Measurements from ENCODE around the gene CYP3A5. TPM values are rescaled to one million over a fixed set of nuclear protein-coding genes. Genes with fewer than 3 reads are reported as not detected.

CYP3A5 gene
- total RNA-seq, 4 donors from 2014 or later = 0.91 to 4.6 (median 2.3) TPM

GRCh38 chr7:99601656-99602310 lies 78.0 kb downstream of the CYP3A5 start:
- H3K27ac ChIP-seq (replicated peaks in 1 of 4) = no peak overlapping the region
- WGBS = 83% methylated on average over 7 of the region's 7 CpGs
- peaks cover 0 to 8% (median 0%) of the 10 kb centered on the region in 4 donors for H3K27me3 ChIP-seq
- TF ChIP-seq POLR2AphosphoS5 (IDR thresholded peaks at IDR 0.05) (no peak), POLR2A (IDR thresholded peaks at IDR 0.05; ENCODE audit: low read depth) (no peak), EP300 (IDR thresholded peaks at IDR 0.05) (no peak)
- TF ChIP-seq, protein P1, sequence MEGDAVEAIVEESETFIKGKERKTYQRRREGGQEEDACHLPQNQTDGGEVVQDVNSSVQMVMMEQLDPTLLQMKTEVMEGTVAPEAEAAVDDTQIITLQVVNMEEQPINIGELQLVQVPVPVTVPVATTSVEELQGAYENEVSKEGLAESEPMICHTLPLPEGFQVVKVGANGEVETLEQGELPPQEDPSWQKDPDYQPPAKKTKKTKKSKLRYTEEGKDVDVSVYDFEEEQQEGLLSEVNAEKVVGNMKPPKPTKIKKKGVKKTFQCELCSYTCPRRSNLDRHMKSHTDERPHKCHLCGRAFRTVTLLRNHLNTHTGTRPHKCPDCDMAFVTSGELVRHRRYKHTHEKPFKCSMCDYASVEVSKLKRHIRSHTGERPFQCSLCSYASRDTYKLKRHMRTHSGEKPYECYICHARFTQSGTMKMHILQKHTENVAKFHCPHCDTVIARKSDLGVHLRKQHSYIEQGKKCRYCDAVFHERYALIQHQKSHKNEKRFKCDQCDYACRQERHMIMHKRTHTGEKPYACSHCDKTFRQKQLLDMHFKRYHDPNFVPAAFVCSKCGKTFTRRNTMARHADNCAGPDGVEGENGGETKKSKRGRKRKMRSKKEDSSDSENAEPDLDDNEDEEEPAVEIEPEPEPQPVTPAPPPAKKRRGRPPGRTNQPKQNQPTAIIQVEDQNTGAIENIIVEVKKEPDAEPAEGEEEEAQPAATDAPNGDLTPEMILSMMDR (IDR thresholded peaks at IDR 0.05) = no peak
- intact Hi-C loops (cut with DNase I) = no loop called here
- H3K4me1 ChIP-seq = no peaks in the 10 kb centered on the region
- H3K9me3 ChIP-seq = no peaks in the 10 kb centered on the region
- H3K4me3 ChIP-seq = no peak overlapping the region
- no peaks in the 10 kb centered on the region for H3K36me3 ChIP-seq
- DNase-seq (ENCODE audit: extremely low spot score) = peak; percentile 62

DNA sequence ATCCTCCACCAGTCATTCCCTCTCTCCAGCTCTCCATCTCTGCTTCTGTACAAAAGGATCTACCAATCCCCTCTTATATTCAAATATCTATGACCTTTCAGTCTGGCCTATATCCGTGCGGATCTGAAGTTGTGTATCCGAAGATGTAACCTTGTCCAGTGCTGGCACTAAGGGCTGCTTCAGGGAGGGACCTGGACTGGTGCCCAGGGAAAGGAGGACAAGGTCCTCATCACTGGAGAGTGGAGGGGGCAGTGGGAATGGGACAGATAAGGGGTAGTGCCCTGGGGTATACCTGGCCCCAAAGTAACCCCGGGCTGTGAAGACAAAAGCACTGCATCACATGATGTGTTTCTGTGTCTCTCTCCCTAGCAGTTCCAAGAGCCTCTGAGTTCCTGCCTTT lies 80.0 kb downstream of the CYP3A5 start:
- Histone ChIP-seq H3K36me3 (no peaks in the 10 kb centered on the region), H3K4me3 (no peak overlapping the region), H3K27ac (replicated peaks in 1 of 4) (no peak overlapping the region), H3K9me3 (no peaks in the 10 kb centered on the region), H3K4me1 (no peaks in the 10 kb centered on the region), H3K27me3 (peaks cover 0 to 8% (median 0%) of the 10 kb centered on the region in 4 donors)
- WGBS = 73% methylated on average over 4 of the region's 4 CpGs
- TF ChIP-seq, protein P1 (IDR thresholded peaks at IDR 0.05) = no peak
- TF ChIP-seq EP300 (IDR thresholded peaks at IDR 0.05) = no peak
- no peak for TF ChIP-seq POLR2AphosphoS5 (IDR thresholded peaks at IDR 0.05)
- no peak for TF ChIP-seq POLR2A (IDR thresholded peaks at IDR 0.05; ENCODE audit: low read depth)
- intact Hi-C loops (cut with DNase I) = no loop called here
- DNase-seq (ENCODE audit: extremely low spot score) = peak; percentile 83

Small RNA genes lying within 50 kb of the gene (small RNA-seq; reads per million reads assigned to genes)
- gene CYP3A51P (0 reads per million in 3 donors), gene CYP3A7-CYP3A51P (0 reads per million in 3 donors)

Other genes starting within 250 kb of the CYP3A5 start
- gene PTCD1, start 241.2 kb downstream of the CYP3A5 start, total RNA-seq = 10 to 100 TPM in 1 of 4 donors, 1 to 10 TPM in 3; 5.3 to 10.2 (median 7.6) TPM
- 10 to 100 TPM; 19.1 to 25.3 (median 20.8) TPM for gene CPSF4, start 241.1 kb downstream of the CYP3A5 start, total RNA-seq
- gene ATP5MF, start 213.8 kb downstream of the CYP3A5 start, total RNA-seq = 100 to 1,000 TPM; 487 to 697 (median 507) TPM
- 1 to 10 TPM; 2.5 to 6.2 (median 3.0) TPM for gene ZNF789, start 207.1 kb downstream of the CYP3A5 start, total RNA-seq
- 10 to 100 TPM; 26.6 to 37.9 (median 32.7) TPM for gene ZNF394, start 179.7 kb downstream of the CYP3A5 start, total RNA-seq
- 10 to 100 TPM in 2 of 4 donors, 1 to 10 TPM in 2; 9.6 to 11.2 (median 10.5) TPM for gene ZKSCAN5, start 175.3 kb downstream of the CYP3A5 start, total RNA-seq
- gene FAM200A, start 127.9 kb downstream of the CYP3A5 start, total RNA-seq = 1 to 10 TPM; 2.1 to 3.8 (median 3.3) TPM
- gene ZNF655, start 121.4 kb downstream of the CYP3A5 start, total RNA-seq = 100 to 1,000 TPM in 3 of 4 donors, 10 to 100 TPM in 1; 92.3 to 140 (median 112) TPM
- under 1 TPM in 2 of 4 donors, not detected in 2; 0.32 to 0.57 TPM for gene TMEM225B, start 81.7 kb downstream of the CYP3A5 start, total RNA-seq
- 10 to 100 TPM; 12.1 to 17.1 (median 14.2) TPM for gene ZSCAN25, start 63.0 kb downstream of the CYP3A5 start, total RNA-seq
- gene CYP3A7, start 55.2 kb upstream of the CYP3A5 start, total RNA-seq = under 1 TPM in 2 of 4 donors, not detected in 2; 0.26 to 0.34 TPM
- not detected for gene CYP3A4, start 104.2 kb upstream of the CYP3A5 start, total RNA-seq
- not detected for gene CYP3A43, start 148.0 kb upstream of the CYP3A5 start, total RNA-seq
- under 1 TPM in 1 of 4 donors, not detected in 3; 0.65 TPM for gene OR2AE1, start 197.0 kb upstream of the CYP3A5 start, total RNA-seq
- gene TRIM4, start 239.5 kb upstream of the CYP3A5 start, total RNA-seq = 10 to 100 TPM; 21.2 to 27.8 (median 24.7) TPM
- gene GJC3, start 249.6 kb upstream of the CYP3A5 start, total RNA-seq = not detected

Data from esophagus muscularis mucosa (tissue), 4 donors.